Measurements from ENCODE around the gene NDUFAF4. TPM values are rescaled to one million over a fixed set of nuclear protein-coding genes. Genes with fewer than 3 reads are reported as not detected.

Gene NDUFAF4
- 99.4 TPM for polyA plus RNA-seq (2012; ENCODE audit: insufficient read depth, insufficient read length)

DNA sequence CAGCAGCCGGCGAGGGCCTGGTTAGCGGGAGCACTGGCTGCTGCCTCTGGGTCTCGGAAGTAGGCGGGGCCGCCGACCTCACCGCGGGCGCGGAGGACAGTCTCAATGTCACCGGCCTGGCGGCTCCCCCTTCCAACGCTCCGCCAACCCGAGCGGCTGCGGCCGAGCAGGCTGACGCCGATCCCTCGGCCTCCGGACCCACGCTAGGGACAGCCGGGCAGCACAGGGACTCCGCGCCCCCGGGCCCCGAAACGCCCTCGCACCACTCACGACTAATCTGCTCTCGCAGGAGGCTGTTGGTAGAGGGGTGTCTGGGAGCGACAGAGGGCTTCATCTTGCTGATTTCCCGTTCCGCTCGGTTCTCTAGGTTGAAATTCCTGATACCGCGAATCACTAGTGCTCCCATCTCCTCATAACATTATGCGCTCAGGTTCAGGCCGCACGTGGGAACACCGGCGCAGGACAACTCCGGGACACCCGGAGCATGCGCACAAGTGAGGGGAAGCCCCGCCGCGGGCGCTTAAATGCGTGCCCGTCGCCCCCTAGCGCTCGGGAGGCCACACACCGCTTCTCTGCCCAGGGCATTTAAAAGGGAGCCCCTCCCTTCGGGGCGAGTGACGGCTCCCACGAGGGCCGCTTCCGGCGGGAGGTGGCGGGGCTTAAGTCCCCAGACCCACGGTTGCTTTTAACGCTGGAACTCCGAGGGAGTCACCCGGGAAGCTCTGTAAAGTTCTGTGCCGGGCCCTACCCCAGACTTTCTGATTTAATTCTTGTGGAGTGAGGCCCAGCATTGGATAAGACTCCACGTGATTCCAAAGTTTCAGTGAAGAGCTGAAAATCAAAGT lies at the start of gene NDUFAF4:
TSS of gene NDUFAF4 (minus strand) at position 496 of the 845 bp plus-strand sequence. CDS start at position 406, 90 bp downstream.
- DNase-seq (ENCODE audit: low read depth, low spot score): peak; percentile 90
- H3K4me3 ChIP-seq (ENCODE audit: low read length): peak within 1 kb of the TSS; percentile 87

DNA sequence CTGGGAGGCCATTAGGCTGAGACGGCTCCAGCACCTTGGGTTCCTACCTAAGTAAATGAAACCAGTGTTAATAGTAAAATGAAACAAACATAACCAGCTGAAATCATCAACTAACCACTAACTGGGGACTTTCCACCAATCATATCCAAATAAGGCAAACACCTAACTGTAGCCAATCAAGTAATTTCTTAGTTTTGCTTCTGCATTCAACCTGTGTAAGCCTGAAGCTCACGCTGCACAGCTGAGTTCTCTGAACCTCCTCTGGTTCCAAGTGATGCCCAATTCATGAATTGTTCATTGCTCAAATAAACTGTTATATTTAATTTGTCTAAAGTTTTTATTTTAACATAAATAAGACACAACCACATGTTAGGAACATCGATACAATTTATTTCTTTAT lies 49.4 kb upstream of the NDUFAF4 start:
- no peak overlapping the region for H3K4me3 ChIP-seq (ENCODE audit: low read length)
- DNase-seq (ENCODE audit: low read depth, low spot score): no peak

DNA sequence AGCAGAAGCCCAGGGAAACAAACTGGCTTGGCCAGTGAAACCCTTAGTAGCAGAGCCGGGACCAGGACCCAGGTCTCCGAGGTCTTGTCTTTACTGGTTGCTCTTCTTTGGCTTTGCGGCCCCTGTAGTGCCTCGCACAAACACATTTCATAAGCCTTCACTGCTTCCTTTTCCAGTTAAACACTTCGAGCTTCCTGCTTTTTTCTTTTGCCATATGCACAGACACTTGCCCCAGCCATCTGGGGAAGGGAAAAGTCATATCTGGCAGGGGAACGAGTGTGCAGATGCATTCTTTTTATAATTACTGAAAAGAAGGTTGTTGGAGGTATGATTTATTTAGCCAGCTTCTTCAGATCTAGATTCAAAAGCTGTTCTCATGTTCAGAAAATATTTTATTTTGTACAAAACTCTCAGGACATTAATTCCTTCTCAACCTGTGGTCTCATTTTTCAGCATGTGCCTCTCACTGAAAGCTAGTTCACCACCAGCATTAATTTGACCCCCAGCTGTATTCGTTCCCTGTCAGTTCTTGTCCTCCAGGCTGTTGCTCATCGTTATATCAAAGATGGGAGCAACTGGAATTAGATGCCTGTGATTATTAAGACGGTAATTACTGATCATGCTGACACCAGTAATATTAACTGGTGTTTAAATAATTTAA lies 46.0 kb upstream of the NDUFAF4 start:
- no peak for DNase-seq (ENCODE audit: low read depth, low spot score)
- H3K4me3 ChIP-seq (ENCODE audit: low read length): no peak overlapping the region

DNA sequence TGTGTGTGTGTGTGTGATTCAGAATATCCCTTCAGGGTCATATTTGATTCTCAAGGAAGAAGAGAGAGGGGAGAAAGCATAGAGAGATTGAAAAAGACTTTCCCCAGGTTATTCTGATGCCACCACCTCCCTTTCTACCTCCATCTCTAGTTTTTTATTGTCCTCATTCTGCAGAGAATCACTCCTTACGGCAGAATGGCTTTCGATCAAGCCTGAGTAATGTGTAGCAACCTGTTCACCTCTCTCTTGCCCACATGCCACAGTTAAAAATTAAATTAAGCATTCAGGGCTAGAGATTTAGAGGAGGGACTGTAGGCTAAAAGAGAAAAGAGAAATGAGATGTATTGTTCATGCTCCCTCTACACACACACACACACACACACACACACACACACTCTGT lies 45.0 kb upstream of the NDUFAF4 start:
- no peak overlapping the region for H3K4me3 ChIP-seq (ENCODE audit: low read length)
- DNase-seq (ENCODE audit: low read depth, low spot score): no peak

DNA sequence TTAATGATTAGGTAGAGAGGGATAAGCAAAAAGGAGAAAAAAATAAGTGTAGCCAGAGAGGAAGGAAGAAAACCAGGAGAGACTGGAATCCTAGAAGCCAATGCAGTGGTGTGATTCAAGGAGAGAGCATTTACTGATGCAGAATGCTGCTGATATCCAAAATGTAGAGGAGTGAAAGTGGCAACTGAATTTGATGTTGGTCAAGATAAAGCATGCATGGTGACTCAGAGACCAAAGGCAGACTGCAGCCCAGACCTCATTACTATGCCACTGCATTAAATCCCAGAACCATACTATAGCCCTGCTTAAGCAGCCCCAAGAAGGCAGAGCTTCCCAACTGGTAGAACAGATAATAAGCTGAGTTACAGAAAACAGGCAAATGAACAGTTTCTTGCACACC lies 42.6 kb upstream of the NDUFAF4 start:
- DNase-seq (ENCODE audit: low read depth, low spot score): no peak
- H3K4me3 ChIP-seq (ENCODE audit: low read length): no peak overlapping the region

DNA sequence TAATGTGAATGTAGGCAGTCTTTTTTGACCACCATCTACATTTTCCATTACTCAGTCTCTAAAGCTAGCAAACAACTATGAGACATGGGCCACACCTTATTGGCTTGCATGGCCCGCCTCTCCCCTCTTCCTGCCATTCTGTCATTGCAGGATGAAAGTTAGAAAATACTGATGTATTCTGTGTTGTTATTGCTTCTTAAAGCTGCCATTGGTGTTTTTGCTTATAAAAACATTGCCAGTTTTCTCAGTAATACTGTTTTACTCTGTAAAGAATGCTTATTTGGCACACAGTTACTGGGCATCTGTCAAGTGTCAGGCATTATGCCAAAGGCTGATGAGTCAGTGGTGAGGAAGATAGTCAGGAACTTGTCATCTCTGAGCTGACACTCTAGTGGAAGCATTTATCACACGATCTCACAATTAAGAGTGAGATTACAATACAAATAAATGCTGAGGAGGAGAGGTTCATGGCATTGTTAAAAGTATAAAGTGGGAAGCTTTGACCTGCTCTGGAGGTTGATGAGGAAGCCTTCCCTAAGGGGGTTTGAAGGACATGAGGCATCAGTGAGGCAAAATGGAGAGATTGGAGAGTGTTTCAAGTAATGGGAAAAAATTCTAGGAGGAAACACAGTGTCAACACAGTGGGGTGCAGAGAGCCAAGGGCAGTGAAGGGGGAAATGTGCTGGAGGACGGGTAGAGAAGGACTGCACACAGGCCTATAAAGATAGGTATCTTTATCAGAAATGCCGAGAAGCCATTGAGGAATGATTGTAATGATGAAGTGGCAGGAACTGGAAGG lies 41.5 kb upstream of the NDUFAF4 start:
- no peak overlapping the region for H3K4me3 ChIP-seq (ENCODE audit: low read length)
- DNase-seq (ENCODE audit: low read depth, low spot score): no peak

DNA sequence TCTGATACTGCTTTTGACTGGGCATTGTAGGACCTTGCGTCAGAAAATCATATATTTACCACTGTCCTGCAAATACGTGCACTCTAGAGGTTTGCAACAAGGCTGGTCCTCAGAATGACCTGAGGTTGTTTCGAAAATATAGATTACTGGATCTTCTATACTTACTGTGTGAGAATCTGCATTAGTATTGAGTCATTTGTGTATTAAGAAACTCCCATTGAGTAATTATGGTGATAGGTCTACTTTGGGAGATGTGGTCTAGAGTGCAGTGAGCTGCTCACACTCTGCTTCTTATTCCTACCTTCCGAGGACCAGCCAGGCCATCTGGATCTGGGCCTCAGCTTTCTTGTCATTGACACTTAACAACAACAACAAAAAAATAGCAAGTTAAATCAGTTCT lies 36.4 kb upstream of the NDUFAF4 start:
- no peak for DNase-seq (ENCODE audit: low read depth, low spot score)
- H3K4me3 ChIP-seq (ENCODE audit: low read length): no peak overlapping the region

DNA sequence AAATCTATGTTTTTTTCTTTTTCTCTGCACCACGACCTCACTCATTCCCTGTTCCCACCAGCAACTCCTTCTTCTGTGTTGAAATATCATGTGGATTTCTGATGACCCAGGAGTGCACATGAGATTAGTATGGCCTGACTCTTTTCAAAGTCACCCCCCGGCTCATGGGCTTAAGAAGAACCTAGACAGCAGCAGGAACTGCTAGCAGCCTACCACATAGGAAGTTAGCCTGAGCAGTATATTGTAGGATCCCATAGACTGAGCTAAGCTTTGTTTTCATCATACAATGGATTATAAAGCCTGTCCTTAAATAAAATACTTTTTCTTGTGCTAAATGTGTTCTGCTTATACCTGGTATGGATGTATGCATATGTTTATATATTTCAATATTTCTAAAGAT lies 33.5 kb upstream of the NDUFAF4 start:
- no peak for DNase-seq (ENCODE audit: low read depth, low spot score)

DNA sequence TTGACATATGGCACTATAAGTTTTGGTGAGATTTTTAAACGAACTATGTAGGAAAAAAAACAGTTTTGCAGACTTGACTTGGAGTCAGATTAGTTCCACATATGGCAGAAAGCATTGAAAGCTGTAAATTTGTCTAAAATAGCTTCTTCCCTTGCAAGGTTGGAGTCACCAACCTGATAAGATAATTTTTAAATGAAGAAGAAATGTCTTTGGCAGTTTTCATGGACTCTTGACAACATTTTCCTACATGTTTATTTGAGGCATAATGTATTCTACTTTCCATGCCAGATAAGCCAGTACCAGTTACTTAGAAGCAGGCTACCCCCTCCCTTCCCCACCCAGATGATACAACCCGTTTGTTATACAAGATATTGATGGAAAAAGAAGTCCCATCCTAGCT lies 32.0 kb upstream of the NDUFAF4 start:
- H3K4me3 ChIP-seq (ENCODE audit: low read length): no peak overlapping the region
- no peak for DNase-seq (ENCODE audit: low read depth, low spot score)

More for the DNA sequence above, 33.5 kb upstream of the NDUFAF4 start:
- H3K4me3 ChIP-seq (ENCODE audit: low read length): no peak overlapping the region

DNA sequence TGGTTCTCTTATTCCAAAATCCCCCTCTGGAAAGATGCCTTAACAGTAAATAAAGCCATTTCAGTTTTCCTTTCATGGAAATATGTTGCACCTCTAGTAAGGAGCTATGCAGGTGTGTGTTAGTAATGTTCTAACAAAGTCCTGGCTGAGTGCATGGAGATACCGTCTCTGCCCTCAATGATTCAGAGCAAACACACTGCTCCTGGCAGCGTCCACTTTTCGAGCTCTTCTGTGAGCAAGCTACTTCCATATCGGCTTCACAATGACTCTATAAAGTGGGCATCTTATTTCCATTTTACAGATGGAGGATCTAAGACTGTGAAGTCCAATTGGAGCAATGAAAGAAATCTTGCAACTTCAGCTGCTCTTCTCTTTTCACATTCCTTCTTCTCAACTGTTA lies 30.0 kb upstream of the NDUFAF4 start:
- DNase-seq (ENCODE audit: low read depth, low spot score): no peak
- no peak overlapping the region for H3K4me3 ChIP-seq (ENCODE audit: low read length)

DNA sequence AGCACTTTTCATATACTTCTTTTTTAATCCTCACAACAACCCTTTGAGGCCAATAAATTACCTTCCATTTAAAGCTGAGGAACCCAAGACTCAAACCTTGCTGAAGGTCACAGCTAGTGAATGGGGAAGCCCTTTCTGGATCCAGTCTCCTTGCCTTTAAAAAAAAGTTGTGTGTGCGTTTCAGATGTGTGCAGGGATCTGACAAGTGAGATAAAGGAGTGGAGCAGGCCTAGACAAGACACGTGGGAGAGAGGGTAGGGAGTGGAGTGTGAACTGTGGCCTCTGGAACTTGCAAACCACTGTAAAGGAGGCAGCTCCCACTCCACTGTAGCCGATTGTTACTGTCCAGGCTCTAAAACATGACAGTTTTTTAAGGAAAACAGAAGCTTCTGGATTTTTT lies 28.7 kb upstream of the NDUFAF4 start:
- H3K4me3 ChIP-seq (ENCODE audit: low read length): no peak overlapping the region
- DNase-seq (ENCODE audit: low read depth, low spot score): no peak

DNA sequence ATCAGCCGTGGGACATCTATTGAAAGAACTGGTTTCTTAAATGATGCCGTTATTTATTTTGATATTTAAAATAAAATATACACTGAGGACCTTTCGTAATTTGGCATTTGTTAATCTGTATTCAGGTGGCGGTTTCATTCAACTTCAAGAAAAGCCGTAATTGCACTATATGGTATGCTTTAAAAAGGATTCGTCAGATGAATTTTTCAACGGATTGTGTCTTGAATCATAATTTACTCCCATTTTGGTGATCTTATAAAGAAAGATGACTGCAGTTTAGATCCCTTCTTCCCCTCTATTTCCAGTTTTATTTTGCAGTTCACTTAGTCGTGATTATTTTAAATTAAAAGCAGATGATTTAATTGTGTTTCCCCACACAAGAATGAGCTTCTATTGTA lies 27.6 kb upstream of the NDUFAF4 start:
- peak overlapping the region; percentile 74 for H3K4me3 ChIP-seq (ENCODE audit: low read length)

DNA sequence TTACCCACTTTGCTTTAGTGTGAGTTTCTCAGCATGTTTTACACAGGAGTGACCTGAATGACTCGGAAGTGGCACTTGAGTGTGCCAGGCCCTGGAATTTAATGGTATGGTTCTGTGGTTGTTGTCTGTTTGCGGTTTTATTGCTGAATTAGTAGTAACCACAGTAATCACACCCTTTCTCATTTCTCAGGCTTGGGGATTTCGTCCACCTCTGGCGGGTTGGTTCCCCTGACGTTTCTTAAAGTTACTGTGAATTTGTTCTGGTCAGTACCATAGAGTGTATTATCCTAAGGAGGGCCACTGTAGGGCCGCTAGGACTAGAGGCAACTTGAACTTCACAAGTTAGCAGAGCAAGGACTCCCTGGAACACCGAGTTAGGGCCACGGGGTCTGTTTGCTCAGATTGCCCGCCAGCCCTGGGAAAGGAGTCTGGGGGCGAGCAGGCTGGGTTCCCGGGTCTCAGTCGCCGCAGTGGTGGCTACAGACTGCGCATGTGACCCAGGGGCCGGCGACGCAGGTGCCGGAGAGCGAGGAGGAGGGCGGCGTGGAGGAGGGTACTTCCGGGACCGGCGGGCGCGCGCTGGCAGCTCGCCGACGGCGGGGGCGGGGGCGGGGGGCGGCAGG lies 26.3 kb upstream of the NDUFAF4 start:
- H3K4me3 ChIP-seq (ENCODE audit: low read length): peak overlapping the region; percentile 58
- DNase-seq (ENCODE audit: low read depth, low spot score): peak; percentile 18

More for the DNA sequence above, 27.6 kb upstream of the NDUFAF4 start:
- no peak for DNase-seq (ENCODE audit: low read depth, low spot score)

DNA sequence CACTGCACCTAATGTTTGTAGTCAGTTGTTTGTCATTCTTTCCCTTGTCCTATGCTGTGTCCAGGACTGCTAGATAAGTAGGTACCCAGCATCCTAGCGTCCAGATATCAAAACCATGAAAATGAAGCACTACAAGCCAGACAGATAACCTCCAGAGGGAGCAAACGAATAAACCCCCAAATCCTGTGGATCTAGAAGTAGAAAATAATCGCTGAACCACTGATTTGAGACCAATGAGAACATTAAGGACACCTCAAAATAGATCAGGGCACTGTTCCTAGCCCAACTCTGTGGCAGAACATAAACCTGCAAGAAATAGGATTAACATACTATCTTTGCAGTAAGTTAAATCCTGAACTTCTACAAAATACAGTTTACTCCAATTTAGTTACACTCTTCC lies 25.7 kb upstream of the NDUFAF4 start:
- DNase-seq (ENCODE audit: low read depth, low spot score): no peak

DNA sequence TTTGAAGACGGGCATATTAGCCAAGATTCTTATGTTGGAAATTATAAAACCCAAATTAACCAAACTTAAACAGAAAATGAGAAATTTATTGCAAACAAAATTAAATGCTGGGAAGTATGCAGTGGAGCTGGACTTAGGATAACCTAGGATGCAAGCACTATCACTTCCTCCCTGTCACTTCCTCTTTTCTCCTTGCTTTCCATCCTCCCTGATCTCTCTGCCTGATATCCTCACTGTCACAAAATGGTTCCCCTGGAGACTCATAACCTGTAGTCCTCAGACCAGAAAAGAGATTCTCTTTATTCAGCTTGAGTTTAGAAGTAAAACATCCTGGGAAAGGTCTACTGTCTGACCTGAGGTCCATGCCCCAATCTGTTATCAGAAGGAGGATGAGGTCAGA lies 19.4 kb upstream of the NDUFAF4 start:
- no peak for DNase-seq (ENCODE audit: low read depth, low spot score)
- H3K4me3 ChIP-seq (ENCODE audit: low read length): no peak overlapping the region

More for the DNA sequence above, 25.7 kb upstream of the NDUFAF4 start:
- no peak overlapping the region; the same call in 1 of the 2 replicates for H3K4me3 ChIP-seq (ENCODE audit: low read length)

DNA sequence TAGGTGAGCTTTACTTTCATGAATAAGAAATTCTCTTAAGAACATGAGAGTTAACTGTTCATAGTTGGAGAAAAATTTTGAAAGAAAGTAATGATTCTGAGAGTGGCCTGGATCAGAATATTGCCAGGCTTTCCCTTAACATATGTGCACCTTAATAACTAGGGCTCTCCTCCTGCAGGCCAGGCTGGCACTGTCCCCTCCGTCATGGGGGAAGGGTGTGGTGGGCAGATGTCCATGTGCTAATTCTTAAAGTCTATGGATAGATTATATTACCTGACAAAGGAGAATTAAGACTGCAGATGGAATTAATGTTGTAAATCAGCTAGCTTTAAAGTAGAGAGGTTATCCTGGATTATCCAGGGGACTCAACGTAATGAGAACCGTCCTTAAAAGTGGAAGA lies 15.9 kb upstream of the NDUFAF4 start:
- no peak for DNase-seq (ENCODE audit: low read depth, low spot score)

DNA sequence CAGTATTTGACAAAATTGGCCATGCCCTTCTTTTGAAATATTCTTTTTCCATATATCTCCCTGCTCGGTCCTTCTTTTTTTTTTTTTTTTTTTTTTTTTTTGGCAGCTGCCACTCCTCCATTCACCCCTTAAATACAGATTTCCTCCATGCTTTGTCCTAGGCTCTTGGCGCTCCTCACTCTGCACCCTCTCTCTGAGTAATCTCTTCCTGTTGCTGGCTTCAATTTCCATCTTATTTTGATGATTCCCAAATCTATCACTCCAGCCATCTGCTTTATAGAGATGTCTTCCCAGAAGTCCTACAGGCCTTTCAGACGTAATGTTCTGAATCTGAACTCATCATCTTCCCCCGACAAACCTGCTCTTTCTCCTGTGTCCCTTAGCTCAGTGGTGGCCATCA lies 14.1 kb upstream of the NDUFAF4 start:
- DNase-seq (ENCODE audit: low read depth, low spot score): no peak
- H3K4me3 ChIP-seq (ENCODE audit: low read length): no peak overlapping the region

More for the DNA sequence above, 15.9 kb upstream of the NDUFAF4 start:
- H3K4me3 ChIP-seq (ENCODE audit: low read length): no peak overlapping the region

DNA sequence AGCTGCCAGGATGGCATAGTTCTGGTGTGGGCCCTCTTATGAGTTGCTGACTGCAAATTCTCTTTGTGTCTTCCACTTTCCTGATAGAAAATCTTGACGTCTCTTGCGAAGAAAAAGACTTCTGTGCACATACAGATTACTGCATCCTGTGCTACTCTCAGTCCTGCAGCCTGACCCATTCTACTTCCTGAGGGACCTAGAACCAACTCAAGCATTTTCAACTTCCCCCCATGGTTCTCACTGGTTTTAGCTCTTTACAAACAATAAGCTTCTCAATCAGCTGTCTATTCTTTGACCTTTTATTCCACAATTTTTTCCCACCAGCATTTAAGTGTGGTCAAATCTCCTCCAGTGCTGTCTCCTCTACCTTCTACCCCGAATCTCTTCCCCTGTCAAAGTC lies 13.5 kb upstream of the NDUFAF4 start:
- H3K4me3 ChIP-seq (ENCODE audit: low read length): no peak overlapping the region
- no peak for DNase-seq (ENCODE audit: low read depth, low spot score)

DNA sequence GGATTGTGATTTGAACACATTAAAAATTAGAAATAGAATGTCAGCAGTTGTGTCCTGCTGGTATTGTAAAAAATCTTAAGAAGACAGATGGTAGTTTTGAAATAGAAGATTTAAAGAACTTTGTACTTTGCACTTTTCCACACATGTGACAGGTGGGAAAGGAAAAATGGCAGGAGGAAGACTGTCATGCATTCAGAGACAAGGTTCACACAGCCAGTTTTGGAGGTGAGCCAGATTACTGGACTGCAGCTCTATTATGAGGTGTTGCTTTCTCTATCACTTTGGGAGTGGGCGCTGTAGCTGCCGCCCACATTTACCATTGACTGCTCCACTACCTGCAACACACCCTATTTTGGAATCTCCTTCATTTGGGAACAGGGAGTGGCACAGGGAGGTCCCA lies 12.1 kb upstream of the NDUFAF4 start:
- DNase-seq (ENCODE audit: low read depth, low spot score): no peak
- no peak overlapping the region for H3K4me3 ChIP-seq (ENCODE audit: low read length)

Measured in Jurkat, Clone E6-1 (cell line).